Stimulated activated naive CD8-positive, alpha-beta T cell treated with anti-CD3 and anti-CD28 coated beads, Interleukin-15, amount 100 ng/mL, for 72 hours (primary cell): Measurements from ENCODE around the gene MYO10.

ENCODE experiments used
- ATAC-seq: fragments of 150-1000 bp; cut with Tn5 transposase; 2 replicates; pipeline ENCODE4 v1.10.0; 2021; ENCODE audit warnings: mild to moderate bottlenecking, moderate library complexity
- DNase-seq, 2 donors: peaks; one replicate each; pipeline ENCODE4 v3.0.0; 2021 to 2022
- H3K27ac Mint-ChIP-seq, 2 donors: one replicate each; pipeline ENCODE4 v1.8.0; 2022; ENCODE audit warnings: mild to moderate bottlenecking in 2 of 2, mixed read lengths in 2 of 2, moderate library complexity in 2 of 2
- H3K27me3 Mint-ChIP-seq: one replicate; pipeline ENCODE4 v1.8.0; 2022; ENCODE audit warnings: mixed read lengths
- H3K4me1 Mint-ChIP-seq: one replicate; pipeline ENCODE4 v1.8.0; 2022; ENCODE audit warnings: mild to moderate bottlenecking, mixed read lengths
- H3K4me3 Mint-ChIP-seq, 2 donors: one replicate each; pipeline ENCODE4 v1.8.0; 2022; ENCODE audit warnings: mild to moderate bottlenecking in 2 of 2, mixed read lengths in 2 of 2, moderate library complexity in 1 of 2
- H3K9me3 Mint-ChIP-seq, 2 donors: one replicate each; pipeline ENCODE4 v1.8.0; 2022; ENCODE audit warnings: mixed read lengths in 2 of 2

MYO10 gene

GRCh38 chr5:16615741-16616535 is 320.1 kb downstream of the MYO10 start:
- no peaks in the 10 kb centered on the region for H3K9me3 Mint-ChIP-seq
- peak overlapping the region; percentile 96 to 98 for H3K27ac Mint-ChIP-seq
- DNase-seq (no peak), ATAC-seq (no peak)
- H3K27me3 Mint-ChIP-seq: no peaks in the 10 kb centered on the region
- H3K4me3 Mint-ChIP-seq: no peak overlapping the region
- H3K4me1 Mint-ChIP-seq: peaks cover 51% of the 10 kb centered on the region

- peak in 1 of 2 donors; percentile 28 for DNase-seq
- H3K27me3 Mint-ChIP-seq: no peaks in the 10 kb centered on the region
- peaks cover 65% of the 10 kb centered on the region for H3K4me1 Mint-ChIP-seq
- H3K9me3 Mint-ChIP-seq: no peaks in the 10 kb centered on the region
- ATAC-seq: peak; percentile 81
- peak overlapping the region; percentile 65 to 88 for H3K27ac Mint-ChIP-seq
- H3K4me3 Mint-ChIP-seq: peak overlapping the region in 1 of 2 donors; percentile 42
Measured at GRCh38 chr5:16612007-16612406, 324.1 kb downstream of the MYO10 start.
